HL-60 (cell line): Measurements from ENCODE around the gene VAMP5.

Source experiments
- GABPA ChIP-seq: IDR thresholded peaks from 2 replicates; pipeline ENCODE4 v1.6.1; 2012; ENCODE audit warnings: low read depth
- POLR2AphosphoS5 ChIP-seq: IDR thresholded peaks from 2 replicates; pipeline ENCODE4 v1.6.1; 2012; ENCODE audit warnings: low read depth
- TF ChIP-seq, protein P1 (sequence below): IDR thresholded peaks from one replicate; pipeline ENCODE4 v1.5.1; 2011; ENCODE audit warnings: low read length, control low read depth, inconsistent platforms; ENCODE audit not compliant: insufficient read depth
- TF ChIP-seq, protein P2 (sequence below): IDR thresholded peaks from 2 replicates; pipeline ENCODE4 v1.6.1; 2012; ENCODE audit warnings: low read depth; ENCODE audit not compliant: insufficient replicate concordance

DNA sequence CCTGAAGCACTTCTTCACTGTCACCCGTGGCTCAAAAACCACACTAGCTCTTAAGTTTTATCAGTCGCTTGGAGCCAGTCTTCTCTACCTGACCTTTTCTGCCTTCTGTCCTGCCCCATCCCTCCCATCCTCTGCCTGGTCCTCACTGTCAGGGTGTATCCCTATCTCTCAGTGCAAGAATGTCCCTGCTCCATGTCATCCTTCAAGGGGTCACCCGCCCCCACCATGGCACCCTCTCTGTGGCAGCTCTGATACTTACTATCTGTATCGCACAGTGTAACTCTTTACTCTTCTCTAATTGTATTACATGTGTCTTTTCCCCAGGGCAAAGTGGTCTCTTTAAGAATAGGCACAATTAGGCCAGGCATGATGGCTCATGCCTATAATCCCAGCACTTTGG lies 4.4 kb downstream of the VAMP5 start:
- TF ChIP-seq POLR2AphosphoS5 (no peak), GABPA (no peak)
- TF ChIP-seq, protein P1, sequence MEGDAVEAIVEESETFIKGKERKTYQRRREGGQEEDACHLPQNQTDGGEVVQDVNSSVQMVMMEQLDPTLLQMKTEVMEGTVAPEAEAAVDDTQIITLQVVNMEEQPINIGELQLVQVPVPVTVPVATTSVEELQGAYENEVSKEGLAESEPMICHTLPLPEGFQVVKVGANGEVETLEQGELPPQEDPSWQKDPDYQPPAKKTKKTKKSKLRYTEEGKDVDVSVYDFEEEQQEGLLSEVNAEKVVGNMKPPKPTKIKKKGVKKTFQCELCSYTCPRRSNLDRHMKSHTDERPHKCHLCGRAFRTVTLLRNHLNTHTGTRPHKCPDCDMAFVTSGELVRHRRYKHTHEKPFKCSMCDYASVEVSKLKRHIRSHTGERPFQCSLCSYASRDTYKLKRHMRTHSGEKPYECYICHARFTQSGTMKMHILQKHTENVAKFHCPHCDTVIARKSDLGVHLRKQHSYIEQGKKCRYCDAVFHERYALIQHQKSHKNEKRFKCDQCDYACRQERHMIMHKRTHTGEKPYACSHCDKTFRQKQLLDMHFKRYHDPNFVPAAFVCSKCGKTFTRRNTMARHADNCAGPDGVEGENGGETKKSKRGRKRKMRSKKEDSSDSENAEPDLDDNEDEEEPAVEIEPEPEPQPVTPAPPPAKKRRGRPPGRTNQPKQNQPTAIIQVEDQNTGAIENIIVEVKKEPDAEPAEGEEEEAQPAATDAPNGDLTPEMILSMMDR = no peak
- TF ChIP-seq, protein P2, sequence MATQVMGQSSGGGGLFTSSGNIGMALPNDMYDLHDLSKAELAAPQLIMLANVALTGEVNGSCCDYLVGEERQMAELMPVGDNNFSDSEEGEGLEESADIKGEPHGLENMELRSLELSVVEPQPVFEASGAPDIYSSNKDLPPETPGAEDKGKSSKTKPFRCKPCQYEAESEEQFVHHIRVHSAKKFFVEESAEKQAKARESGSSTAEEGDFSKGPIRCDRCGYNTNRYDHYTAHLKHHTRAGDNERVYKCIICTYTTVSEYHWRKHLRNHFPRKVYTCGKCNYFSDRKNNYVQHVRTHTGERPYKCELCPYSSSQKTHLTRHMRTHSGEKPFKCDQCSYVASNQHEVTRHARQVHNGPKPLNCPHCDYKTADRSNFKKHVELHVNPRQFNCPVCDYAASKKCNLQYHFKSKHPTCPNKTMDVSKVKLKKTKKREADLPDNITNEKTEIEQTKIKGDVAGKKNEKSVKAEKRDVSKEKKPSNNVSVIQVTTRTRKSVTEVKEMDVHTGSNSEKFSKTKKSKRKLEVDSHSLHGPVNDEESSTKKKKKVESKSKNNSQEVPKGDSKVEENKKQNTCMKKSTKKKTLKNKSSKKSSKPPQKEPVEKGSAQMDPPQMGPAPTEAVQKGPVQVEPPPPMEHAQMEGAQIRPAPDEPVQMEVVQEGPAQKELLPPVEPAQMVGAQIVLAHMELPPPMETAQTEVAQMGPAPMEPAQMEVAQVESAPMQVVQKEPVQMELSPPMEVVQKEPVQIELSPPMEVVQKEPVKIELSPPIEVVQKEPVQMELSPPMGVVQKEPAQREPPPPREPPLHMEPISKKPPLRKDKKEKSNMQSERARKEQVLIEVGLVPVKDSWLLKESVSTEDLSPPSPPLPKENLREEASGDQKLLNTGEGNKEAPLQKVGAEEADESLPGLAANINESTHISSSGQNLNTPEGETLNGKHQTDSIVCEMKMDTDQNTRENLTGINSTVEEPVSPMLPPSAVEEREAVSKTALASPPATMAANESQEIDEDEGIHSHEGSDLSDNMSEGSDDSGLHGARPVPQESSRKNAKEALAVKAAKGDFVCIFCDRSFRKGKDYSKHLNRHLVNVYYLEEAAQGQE = no peak
